GM19099 (cell line): Measurements from ENCODE around the gene ACTN1.

Experiments
- POLR2A ChIP-seq: IDR thresholded peaks from 3 replicates; pipeline ENCODE4 v1.6.1; 2011; ENCODE audit warnings: low read depth; ENCODE audit not compliant: insufficient read length; ENCODE audit errors: extremely low read depth

Gene ACTN1

GRCh38 chr14:68975667-68976066 is 3.4 kb downstream of the ACTN1 start:
- TF ChIP-seq POLR2A = no peak

- TF ChIP-seq POLR2A = no peak
Measured at GRCh38 chr14:68974759-68975347, 4.2 kb downstream of the ACTN1 start.

DNA sequence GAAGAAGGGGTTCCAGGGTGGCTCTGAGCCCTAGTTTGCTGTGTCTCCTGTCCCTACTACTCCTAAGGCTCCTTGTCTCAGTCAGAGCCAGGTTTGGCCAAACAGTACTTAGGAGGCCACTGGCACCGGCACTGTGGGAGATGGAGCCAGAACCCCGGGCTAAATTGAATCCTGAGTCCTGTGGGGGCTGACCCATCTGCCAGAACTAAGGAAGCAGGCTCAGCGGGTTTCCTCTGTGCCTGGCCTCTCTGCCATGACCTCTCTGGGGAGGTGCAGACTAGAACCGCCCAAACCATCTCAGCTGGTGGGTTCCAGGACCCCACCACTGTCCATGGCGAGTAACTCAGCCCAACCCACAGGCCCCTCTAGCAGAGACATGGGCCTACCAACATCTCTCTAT is 5.5 kb downstream of the ACTN1 start:
- no peak for TF ChIP-seq POLR2A

GRCh38 chr14:68972507-68973218 is 6.4 kb downstream of the ACTN1 start:
- TF ChIP-seq POLR2A = no peak

DNA sequence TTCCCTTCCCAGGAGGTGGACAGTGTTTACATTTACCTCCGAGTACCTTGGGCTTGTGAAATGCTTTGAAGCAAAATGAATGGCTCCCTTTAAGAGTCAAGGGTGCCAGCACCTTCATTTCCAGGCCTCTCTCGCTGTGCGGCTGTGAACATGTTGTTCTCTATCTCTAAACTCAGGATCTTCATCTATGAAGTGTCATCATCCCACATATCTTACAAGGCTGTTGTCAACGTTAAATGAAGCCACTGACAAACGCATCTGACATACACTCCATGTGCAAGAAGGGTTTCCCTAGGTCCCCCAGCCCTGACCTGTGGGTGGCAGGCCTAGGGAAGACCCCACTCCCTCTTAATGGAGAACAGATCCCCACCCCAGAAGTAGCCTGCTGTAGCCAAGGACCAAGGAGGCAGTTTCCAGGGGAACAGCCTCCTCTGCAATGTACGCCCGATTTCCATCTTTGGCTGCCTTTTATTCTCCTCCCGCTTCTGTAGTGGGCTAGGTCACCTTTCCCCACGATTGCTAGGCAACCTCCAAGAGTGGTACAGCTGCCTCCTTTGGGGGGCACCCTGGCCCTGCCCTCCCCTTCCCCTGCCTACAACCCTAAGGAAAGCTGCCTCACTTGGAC is 7.6 kb downstream of the ACTN1 start:
- no peak for TF ChIP-seq POLR2A

- no peak for TF ChIP-seq POLR2A
Measured at GRCh38 chr14:68970736-68971135, 8.4 kb downstream of the ACTN1 start.

GRCh38 chr14:68970038-68970612 is 9.0 kb downstream of the ACTN1 start:
- no peak for TF ChIP-seq POLR2A

DNA sequence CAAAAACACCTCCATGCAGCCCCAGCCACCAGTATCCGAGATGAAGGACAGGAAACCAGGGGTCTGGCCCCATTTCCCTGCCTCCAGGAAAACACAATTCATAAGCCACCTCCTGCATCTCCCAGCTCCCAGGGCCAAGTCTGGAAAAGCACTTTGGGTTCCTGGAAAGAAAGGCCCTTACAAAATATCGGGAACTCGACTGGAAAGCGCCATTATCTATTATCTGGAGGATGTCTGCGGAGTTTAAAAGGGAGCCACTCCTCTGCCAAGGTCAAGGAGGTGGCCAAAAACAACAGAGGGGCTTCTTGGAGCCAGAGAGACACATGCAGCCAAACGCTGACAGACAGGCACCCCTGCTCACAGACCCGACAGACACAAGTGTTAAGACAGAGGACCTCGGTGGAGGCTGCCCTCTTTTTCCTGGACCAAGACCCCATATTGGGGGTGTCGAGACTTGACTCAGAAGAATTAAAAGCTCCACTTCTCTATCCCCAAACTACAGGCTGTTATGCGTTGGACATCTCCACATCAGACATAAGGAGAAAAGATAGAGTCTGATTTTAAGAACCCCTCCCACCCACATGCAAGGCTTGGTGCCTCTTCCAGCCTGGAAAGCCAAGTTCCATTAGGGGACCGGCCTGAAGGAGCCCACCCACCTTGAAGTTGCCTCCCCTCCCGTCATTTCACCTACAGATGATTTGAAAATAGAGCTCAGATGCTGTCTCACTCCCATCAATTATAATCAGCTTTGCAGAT is 9.6 kb downstream of the ACTN1 start:
- TF ChIP-seq POLR2A = no peak

- no peak for TF ChIP-seq POLR2A
Measured at GRCh38 chr14:68968721-68969120, 10.4 kb downstream of the ACTN1 start.

DNA sequence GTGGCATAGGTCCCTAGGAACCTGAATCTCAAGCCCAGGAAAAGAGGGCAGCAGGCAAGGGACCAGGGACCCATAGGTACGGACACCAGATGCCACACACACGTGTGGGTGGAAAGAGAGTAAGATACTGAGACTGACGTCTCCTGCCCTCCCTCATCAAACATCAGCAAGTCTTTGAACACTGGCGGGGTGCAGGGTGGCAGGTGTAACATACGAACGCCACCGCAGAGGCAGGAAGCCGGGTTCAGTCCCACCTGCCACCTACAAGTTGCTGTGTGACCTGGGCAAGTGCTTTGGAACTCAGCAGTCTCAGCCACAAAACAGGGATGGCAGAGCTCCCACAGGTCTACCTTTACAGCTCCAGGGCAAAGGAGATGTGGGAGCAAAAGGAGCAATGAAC is 11.1 kb downstream of the ACTN1 start:
- no peak for TF ChIP-seq POLR2A

- no peak for TF ChIP-seq POLR2A
Measured at GRCh38 chr14:68967459-68967940, 11.6 kb downstream of the ACTN1 start.

DNA sequence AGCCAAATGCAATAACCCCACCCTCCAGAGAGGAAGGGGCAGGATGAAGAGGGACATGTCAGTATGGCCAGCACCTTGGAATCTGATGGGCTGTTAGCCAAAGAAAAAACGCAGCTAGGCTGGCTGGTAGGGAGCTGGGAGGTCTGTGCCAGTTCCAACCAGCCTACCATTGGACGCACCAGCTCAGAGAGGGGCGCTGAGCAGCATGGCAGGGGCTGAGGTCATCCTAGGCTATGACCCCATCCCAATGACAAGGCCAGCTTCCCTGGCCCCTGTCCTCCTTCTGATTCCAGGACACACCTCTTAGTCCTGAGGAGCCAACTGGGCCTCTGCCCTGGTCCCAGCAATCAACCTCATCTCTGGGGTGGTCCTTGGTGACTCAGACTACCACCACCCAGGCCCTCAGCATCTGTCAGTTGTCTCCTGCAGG is 12.2 kb downstream of the ACTN1 start:
- TF ChIP-seq POLR2A = no peak

- TF ChIP-seq POLR2A = no peak
Measured at GRCh38 chr14:68965261-68965761, 13.8 kb downstream of the ACTN1 start.

DNA sequence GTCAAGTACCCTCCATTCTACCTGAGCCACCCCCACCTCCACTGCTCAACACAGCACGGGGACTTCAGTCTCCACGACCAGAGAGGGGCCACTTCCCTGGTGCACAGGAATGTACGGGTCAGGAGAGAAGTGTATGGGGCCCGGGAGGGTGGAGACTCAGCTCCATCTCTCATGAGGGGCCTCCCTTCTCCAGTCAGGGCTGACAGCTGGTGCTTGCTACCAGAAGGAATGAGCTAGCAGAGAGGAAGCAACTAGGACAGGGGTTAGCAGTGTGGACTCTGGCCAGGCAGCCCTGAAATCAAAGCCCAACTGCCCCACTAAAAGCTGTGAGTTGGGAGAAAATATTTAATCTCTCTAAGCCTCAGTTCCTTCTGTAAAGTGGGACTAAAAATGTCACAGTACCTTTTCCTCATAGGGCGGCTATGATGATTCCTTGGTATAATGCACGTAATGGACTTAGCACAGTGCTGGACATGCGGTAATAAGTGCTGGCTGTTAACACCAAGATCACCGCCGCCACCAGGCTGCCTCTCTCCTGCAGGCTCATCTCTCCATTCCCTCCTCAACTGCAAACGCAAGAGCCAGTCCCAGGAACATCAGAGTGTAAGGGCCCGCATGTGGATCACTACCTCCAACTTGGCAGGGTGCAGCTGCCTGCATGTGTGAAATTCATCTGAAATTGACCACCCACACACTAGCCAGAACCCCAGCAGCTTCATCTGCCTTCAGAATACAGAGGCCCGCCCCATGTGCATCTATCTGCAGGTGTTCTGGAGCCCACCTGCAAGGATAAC is 14.6 kb downstream of the ACTN1 start:
- no peak for TF ChIP-seq POLR2A
